PFSK-1 (cell line): Measurements from ENCODE around the gene RUNX3.

Experiments used
- FOXP2 ChIP-seq: optimal IDR thresholded peaks from 2 replicates; pipeline ENCODE3; 2011; ENCODE audit warnings: borderline replicate concordance, control low read depth, inconsistent platforms; ENCODE audit not compliant: insufficient read depth; ENCODE audit errors: extremely low read length, extremely low read depth
- POLR2AphosphoS5 ChIP-seq: IDR thresholded peaks from 2 replicates; pipeline ENCODE4 v1.6.1; 2012; ENCODE audit warnings: low read depth, mild to moderate bottlenecking, control low read depth, low read length, moderate library complexity
- SIN3A ChIP-seq: IDR thresholded peaks from 2 replicates; pipeline ENCODE4 v1.6.1; 2012; ENCODE audit warnings: mild to moderate bottlenecking, low read length, moderate library complexity, borderline replicate concordance; ENCODE audit not compliant: insufficient read depth
- TAF1 ChIP-seq: IDR thresholded peaks from 2 replicates; pipeline ENCODE4 v1.6.1; 2012; ENCODE audit warnings: low read length, control low read depth, borderline replicate concordance; ENCODE audit not compliant: insufficient read depth

GRCh38 chr1:24918370-24918769, 11.7 kb downstream of the RUNX3 start:
- TF ChIP-seq TAF1 (no peak), SIN3A (no peak), POLR2AphosphoS5 (no peak), FOXP2 (no peak)
